ENCODE results near the gene PGAM5. TPM values are rescaled to one million over a fixed set of nuclear protein-coding genes. Genes with fewer than 3 reads are reported as not detected.

The PGAM5 gene
- total and polyA plus RNA-seq, 9 of the 15 experiments (the other 6 are each of a cell fraction or from before 2014, with no cell fraction given): 7.4 to 121 (median 69.5) TPM

DNA sequence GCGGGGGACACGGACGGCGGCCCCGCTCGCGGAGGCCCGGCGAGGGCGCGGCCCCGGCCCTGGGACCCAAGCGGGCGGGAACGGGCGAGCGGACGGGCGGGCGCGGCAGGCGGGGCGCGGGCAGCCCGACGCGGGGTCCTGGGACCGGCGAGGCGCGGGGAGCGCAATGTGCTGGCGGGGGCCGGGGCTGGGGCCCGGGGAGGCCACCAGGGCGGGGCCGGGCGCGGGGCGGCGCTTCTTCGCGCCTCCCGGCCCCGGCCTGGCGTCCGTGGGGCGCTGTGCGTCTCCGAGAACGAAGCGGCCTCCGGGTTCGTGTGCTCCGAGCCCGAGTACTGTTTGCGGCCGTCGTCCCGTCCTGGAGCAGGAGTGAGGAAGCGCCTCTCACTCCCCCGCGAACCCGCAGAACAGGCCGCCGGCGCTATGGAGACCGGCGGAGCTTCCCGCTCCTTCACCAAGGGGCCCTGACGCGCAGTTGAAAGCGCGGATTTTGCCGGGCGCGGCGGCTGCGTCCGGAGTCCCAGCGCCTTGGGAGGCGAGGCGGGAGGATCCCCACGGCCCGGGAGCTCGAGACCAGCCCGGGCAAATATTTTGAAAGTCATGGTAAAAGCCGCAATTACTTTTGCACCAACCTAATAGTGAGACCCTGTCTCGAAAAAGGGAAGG, 51.4 kb downstream of the PGAM5 start (continued):
- TF ChIP-seq, protein P1, sequence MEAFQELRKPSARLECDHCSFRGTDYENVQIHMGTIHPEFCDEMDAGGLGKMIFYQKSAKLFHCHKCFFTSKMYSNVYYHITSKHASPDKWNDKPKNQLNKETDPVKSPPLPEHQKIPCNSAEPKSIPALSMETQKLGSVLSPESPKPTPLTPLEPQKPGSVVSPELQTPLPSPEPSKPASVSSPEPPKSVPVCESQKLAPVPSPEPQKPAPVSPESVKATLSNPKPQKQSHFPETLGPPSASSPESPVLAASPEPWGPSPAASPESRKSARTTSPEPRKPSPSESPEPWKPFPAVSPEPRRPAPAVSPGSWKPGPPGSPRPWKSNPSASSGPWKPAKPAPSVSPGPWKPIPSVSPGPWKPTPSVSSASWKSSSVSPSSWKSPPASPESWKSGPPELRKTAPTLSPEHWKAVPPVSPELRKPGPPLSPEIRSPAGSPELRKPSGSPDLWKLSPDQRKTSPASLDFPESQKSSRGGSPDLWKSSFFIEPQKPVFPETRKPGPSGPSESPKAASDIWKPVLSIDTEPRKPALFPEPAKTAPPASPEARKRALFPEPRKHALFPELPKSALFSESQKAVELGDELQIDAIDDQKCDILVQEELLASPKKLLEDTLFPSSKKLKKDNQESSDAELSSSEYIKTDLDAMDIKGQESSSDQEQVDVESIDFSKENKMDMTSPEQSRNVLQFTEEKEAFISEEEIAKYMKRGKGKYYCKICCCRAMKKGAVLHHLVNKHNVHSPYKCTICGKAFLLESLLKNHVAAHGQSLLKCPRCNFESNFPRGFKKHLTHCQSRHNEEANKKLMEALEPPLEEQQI (IDR thresholded peaks at IDR 0.05): no peak
- TF ChIP-seq, protein P2, sequence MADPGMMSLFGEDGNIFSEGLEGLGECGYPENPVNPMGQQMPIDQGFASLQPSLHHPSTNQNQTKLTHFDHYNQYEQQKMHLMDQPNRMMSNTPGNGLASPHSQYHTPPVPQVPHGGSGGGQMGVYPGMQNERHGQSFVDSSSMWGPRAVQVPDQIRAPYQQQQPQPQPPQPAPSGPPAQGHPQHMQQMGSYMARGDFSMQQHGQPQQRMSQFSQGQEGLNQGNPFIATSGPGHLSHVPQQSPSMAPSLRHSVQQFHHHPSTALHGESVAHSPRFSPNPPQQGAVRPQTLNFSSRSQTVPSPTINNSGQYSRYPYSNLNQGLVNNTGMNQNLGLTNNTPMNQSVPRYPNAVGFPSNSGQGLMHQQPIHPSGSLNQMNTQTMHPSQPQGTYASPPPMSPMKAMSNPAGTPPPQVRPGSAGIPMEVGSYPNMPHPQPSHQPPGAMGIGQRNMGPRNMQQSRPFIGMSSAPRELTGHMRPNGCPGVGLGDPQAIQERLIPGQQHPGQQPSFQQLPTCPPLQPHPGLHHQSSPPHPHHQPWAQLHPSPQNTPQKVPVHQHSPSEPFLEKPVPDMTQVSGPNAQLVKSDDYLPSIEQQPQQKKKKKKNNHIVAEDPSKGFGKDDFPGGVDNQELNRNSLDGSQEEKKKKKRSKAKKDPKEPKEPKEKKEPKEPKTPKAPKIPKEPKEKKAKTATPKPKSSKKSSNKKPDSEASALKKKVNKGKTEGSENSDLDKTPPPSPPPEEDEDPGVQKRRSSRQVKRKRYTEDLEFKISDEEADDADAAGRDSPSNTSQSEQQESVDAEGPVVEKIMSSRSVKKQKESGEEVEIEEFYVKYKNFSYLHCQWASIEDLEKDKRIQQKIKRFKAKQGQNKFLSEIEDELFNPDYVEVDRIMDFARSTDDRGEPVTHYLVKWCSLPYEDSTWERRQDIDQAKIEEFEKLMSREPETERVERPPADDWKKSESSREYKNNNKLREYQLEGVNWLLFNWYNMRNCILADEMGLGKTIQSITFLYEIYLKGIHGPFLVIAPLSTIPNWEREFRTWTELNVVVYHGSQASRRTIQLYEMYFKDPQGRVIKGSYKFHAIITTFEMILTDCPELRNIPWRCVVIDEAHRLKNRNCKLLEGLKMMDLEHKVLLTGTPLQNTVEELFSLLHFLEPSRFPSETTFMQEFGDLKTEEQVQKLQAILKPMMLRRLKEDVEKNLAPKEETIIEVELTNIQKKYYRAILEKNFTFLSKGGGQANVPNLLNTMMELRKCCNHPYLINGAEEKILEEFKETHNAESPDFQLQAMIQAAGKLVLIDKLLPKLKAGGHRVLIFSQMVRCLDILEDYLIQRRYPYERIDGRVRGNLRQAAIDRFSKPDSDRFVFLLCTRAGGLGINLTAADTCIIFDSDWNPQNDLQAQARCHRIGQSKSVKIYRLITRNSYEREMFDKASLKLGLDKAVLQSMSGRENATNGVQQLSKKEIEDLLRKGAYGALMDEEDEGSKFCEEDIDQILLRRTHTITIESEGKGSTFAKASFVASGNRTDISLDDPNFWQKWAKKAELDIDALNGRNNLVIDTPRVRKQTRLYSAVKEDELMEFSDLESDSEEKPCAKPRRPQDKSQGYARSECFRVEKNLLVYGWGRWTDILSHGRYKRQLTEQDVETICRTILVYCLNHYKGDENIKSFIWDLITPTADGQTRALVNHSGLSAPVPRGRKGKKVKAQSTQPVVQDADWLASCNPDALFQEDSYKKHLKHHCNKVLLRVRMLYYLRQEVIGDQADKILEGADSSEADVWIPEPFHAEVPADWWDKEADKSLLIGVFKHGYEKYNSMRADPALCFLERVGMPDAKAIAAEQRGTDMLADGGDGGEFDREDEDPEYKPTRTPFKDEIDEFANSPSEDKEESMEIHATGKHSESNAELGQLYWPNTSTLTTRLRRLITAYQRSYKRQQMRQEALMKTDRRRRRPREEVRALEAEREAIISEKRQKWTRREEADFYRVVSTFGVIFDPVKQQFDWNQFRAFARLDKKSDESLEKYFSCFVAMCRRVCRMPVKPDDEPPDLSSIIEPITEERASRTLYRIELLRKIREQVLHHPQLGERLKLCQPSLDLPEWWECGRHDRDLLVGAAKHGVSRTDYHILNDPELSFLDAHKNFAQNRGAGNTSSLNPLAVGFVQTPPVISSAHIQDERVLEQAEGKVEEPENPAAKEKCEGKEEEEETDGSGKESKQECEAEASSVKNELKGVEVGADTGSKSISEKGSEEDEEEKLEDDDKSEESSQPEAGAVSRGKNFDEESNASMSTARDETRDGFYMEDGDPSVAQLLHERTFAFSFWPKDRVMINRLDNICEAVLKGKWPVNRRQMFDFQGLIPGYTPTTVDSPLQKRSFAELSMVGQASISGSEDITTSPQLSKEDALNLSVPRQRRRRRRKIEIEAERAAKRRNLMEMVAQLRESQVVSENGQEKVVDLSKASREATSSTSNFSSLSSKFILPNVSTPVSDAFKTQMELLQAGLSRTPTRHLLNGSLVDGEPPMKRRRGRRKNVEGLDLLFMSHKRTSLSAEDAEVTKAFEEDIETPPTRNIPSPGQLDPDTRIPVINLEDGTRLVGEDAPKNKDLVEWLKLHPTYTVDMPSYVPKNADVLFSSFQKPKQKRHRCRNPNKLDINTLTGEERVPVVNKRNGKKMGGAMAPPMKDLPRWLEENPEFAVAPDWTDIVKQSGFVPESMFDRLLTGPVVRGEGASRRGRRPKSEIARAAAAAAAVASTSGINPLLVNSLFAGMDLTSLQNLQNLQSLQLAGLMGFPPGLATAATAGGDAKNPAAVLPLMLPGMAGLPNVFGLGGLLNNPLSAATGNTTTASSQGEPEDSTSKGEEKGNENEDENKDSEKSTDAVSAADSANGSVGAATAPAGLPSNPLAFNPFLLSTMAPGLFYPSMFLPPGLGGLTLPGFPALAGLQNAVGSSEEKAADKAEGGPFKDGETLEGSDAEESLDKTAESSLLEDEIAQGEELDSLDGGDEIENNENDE (IDR thresholded peaks at IDR 0.05; ENCODE audit: low read depth, low read length): no peak
- TF ChIP-seq NRF1 (conservative IDR thresholded peaks at IDR 0.05 in 1 of 2, IDR thresholded peaks at IDR 0.05 in 1 of 2): peak; percentile 58 to 66
- no peak for TF ChIP-seq RFX1 (IDR thresholded peaks at IDR 0.05)
- TF ChIP-seq SRSF3 (IDR thresholded peaks at IDR 0.05; ENCODE audit: insufficient read depth, low read length): no peak
- TF ChIP-seq PHF8 (IDR thresholded peaks at IDR 0.05; ENCODE audit: borderline replicate concordance, low read length): peak; percentile 90
- no peak for TF ChIP-seq SIRT6 (IDR thresholded peaks at IDR 0.05; ENCODE audit: low read depth, low read length)
- TF ChIP-seq ZNF444 (CRISPR knock-in tag; IDR thresholded peaks at IDR 0.05): no peak
- TF ChIP-seq ZNF143 (CRISPR knock-in tag; IDR thresholded peaks at IDR 0.05): no peak
- no peak for TF ChIP-seq FOS (IDR thresholded peaks at IDR 0.05; ENCODE audit: extremely low read depth, insufficient read length)
- TF ChIP-seq ZNF239 (CRISPR knock-in tag; IDR thresholded peaks at IDR 0.05): no peak
- TF ChIP-seq FOSL1 (tag; conservative IDR thresholded peaks at IDR 0.05): no peak
- no peak for TF ChIP-seq ZNF12 (CRISPR knock-in tag; IDR thresholded peaks at IDR 0.05)
